Liver (tissue), 9 donors: ENCODE data around the gene FNDC10. TPM values are rescaled to one million over a fixed set of nuclear protein-coding genes. Genes with fewer than 3 reads are reported as not detected.

Experiments
- DNase-seq: peaks from one replicate; pipeline ENCODE4 v3.0.0-alpha.2; 2017; ENCODE audit warnings: low spot score
- H3K27ac ChIP-seq, 2 donors: one replicate each; pipeline ENCODE4 v1.7.0; 2013; ENCODE audit warnings: inconsistent platforms in 2 of 2, low read length in 2 of 2, control low read depth in 1 of 2, low read depth in 1 of 2, mild to moderate bottlenecking in 1 of 2
- H3K27me3 ChIP-seq, 4 donors: one replicate each; pipeline versions ENCODE4 v1.6.1 to v1.7.0; 2013; ENCODE audit warnings: low read length in 3 of 4, inconsistent platforms in 1 of 4, mild to moderate bottlenecking in 1 of 4, moderate library complexity in 1 of 4; ENCODE audit not compliant: control insufficient read depth in 4 of 4, insufficient read depth in 4 of 4
- H3K36me3 ChIP-seq, 4 donors: one replicate each; pipeline versions ENCODE4 v1.6.1 to v1.7.0; 2013; ENCODE audit warnings: low read length in 3 of 4, mild to moderate bottlenecking in 3 of 4, low read depth in 1 of 4, moderate library complexity in 1 of 4; ENCODE audit not compliant: control insufficient read depth in 4 of 4, insufficient read depth in 3 of 4
- H3K4me1 ChIP-seq, 4 donors: one replicate each; pipeline versions ENCODE4 v1.6.1 to v1.7.0; 2013; ENCODE audit warnings: low read length in 3 of 4, mild to moderate bottlenecking in 3 of 4, moderate library complexity in 1 of 4; ENCODE audit not compliant: control insufficient read depth in 4 of 4, insufficient read depth in 4 of 4
- H3K4me3 ChIP-seq, 3 donors: one replicate each; pipeline versions ENCODE4 v1.6.1 to v1.7.0; 2013; ENCODE audit warnings: low read length in 3 of 3, control low read depth in 1 of 3, low read depth in 1 of 3, mild to moderate bottlenecking in 1 of 3
- H3K9ac ChIP-seq, 2 donors: one replicate each; pipeline ENCODE4 v1.7.0; 2013; ENCODE audit warnings: low read length in 2 of 2, mild to moderate bottlenecking in 2 of 2, moderate library complexity in 2 of 2, control low read depth in 1 of 2, low read depth in 1 of 2
- H3K9me3 ChIP-seq, 4 donors: one replicate each; pipeline versions ENCODE4 v1.6.1 to v1.7.0; 2013; ENCODE audit warnings: low read length in 3 of 4; ENCODE audit not compliant: control insufficient read depth in 4 of 4
- ATF3 ChIP-seq: IDR thresholded peaks from 2 replicates; pipeline ENCODE4 v1.6.1; 2016; ENCODE audit warnings: antibody characterized with exemption
- CTCF ChIP-seq: fragments of 150-350 bp; IDR thresholded peaks from 2 replicates; pipeline ENCODE4 v1.5.1; 2017; ENCODE audit warnings: improper control_type of control experiment, low read depth, low read length; ENCODE audit not compliant: missing input control
- EGR1 ChIP-seq, 2 donors: IDR thresholded peaks; 2 replicates each; pipeline ENCODE4 v1.6.1; 2016 to 2018; ENCODE audit warnings: antibody characterized with exemption in 2 of 2, low read depth in 2 of 2
- FOXA1 ChIP-seq: IDR thresholded peaks from 2 replicates; pipeline ENCODE4 v1.6.1; 2016; ENCODE audit warnings: antibody characterized with exemption
- FOXA2 ChIP-seq: IDR thresholded peaks from 2 replicates; pipeline ENCODE4 v1.6.1; 2016; ENCODE audit warnings: antibody characterized with exemption
- GABPA ChIP-seq, 2 donors: IDR thresholded peaks in 1 of 2; conservative IDR thresholded peaks in 1 of 2; 2 replicates each; pipeline ENCODE4 v1.6.1; 2016; ENCODE audit warnings: antibody characterized with exemption in 2 of 2, mild to moderate bottlenecking in 1 of 2, moderate library complexity in 1 of 2
- HNF4A ChIP-seq, 2 donors: conservative IDR thresholded peaks; 2 replicates each; pipeline ENCODE4 v1.6.1; 2016; ENCODE audit warnings: antibody characterized with exemption in 2 of 2, mild to moderate bottlenecking in 2 of 2
- HNF4G ChIP-seq: IDR thresholded peaks from 2 replicates; pipeline ENCODE4 v1.6.1; 2016; ENCODE audit warnings: antibody characterized with exemption
- JUND ChIP-seq, 2 donors: IDR thresholded peaks; 2 replicates each; pipeline ENCODE4 v1.6.1; 2016; ENCODE audit warnings: antibody characterized with exemption in 2 of 2
- MAX ChIP-seq: IDR thresholded peaks from 2 replicates; pipeline ENCODE4 v1.6.1; 2016; ENCODE audit warnings: antibody characterized with exemption
- NR2F2 ChIP-seq: IDR thresholded peaks from 2 replicates; pipeline ENCODE4 v1.6.1; 2016; ENCODE audit warnings: antibody characterized with exemption
- RAD21 ChIP-seq, 2 donors: IDR thresholded peaks; 2 replicates each; pipeline ENCODE4 v1.6.1; 2016; ENCODE audit warnings: antibody characterized with exemption in 2 of 2, mild to moderate bottlenecking in 2 of 2
- REST ChIP-seq: IDR thresholded peaks from 2 replicates; pipeline ENCODE4 v1.6.1; 2016; ENCODE audit warnings: antibody characterized with exemption, mild to moderate bottlenecking
- RXRA ChIP-seq, 2 donors: IDR thresholded peaks; 2 replicates each; pipeline ENCODE4 v1.6.1; 2017 to 2018; ENCODE audit warnings: antibody characterized with exemption in 2 of 2, mild to moderate bottlenecking in 1 of 2
- SP1 ChIP-seq: IDR thresholded peaks from 2 replicates; pipeline ENCODE4 v1.6.1; 2018; ENCODE audit warnings: antibody characterized with exemption, mild to moderate bottlenecking
- TAF1 ChIP-seq: conservative IDR thresholded peaks from 2 replicates; pipeline ENCODE4 v1.6.1; 2016; ENCODE audit warnings: antibody characterized with exemption, mild to moderate bottlenecking
- YY1 ChIP-seq: IDR thresholded peaks from 2 replicates; pipeline ENCODE4 v1.6.1; 2016; ENCODE audit warnings: antibody characterized with exemption, mild to moderate bottlenecking
- ZBTB33 ChIP-seq: IDR thresholded peaks from 2 replicates; pipeline ENCODE4 v1.6.1; 2016; ENCODE audit warnings: antibody characterized with exemption
- WGBS: extraction: QIAGEN DNeasy Blood & Tissue Kit; methylation state at CpG from one replicate; pipeline ENCODE4 v1.1.7; 2013; 5-methylcytosine and 5-hydroxymethylcytosine counted together
- polyA plus RNA-seq, 2 donors: library from polyadenylated mRNA; stranded (reverse) in 1 of 2; unstranded in 1 of 2; fragments of 200-250 nt in 1 of 2; fragments of >200 nt in 1 of 2; fragmentation: Nextera tagmentation in 1 of 2; extraction: Ambion mirVana in 1 of 2; gene quantifications; one replicate each; pipeline versions ENCODE4 v1.2.1 to v1.2.3, GENCODE V29; 2013 to 2015
- total RNA-seq, 2 donors: library from RNA; depleted of rRNA; stranded (reverse); fragments of >200 nt; gene quantifications; one replicate each; pipeline ENCODE4 v1.2.3, GENCODE V29; 2014
- donor health status: healthy.
- donor health status: healthy.
- donor health status: healthy.
- donor health status: healthy.
- donor health status: healthy.

FNDC10 gene
- total and polyA plus RNA-seq, 4 donors: 0.08 to 0.58 (median 0.25) TPM

GRCh38 chr1:1577367-1578011, 22.4 kb downstream of the FNDC10 start:
- peaks cover 4 to 28% (median 19%) of the 10 kb centered on the region in 4 donors for H3K4me1 ChIP-seq
- no peak overlapping the region for H3K9ac ChIP-seq
- TF ChIP-seq CTCF (no peak), FOXA2 (no peak), FOXA1 (no peak)
- no peaks in the 10 kb centered on the region for H3K9me3 ChIP-seq
- H3K27ac ChIP-seq: no peak overlapping the region
- H3K4me3 ChIP-seq: no peak overlapping the region
- no peaks in the 10 kb centered on the region for H3K36me3 ChIP-seq
- no peaks in the 10 kb centered on the region for H3K27me3 ChIP-seq
- no peak for DNase-seq
- WGBS: 42% methylated on average over 10 of the region's 10 CpGs

GRCh38 chr1:1574721-1575537, 25.0 kb downstream of the FNDC10 start, which contains the start of gene SSU72:
SSU72 (minus strand) TSS chr1:1574863; CDS start chr1:1574557, 306 bp downstream.
- Histone ChIP-seq H3K9ac (peak within 1 kb of the TSS; percentile 93 to 97), H3K9me3 (no peaks in the 10 kb centered on the region), H3K4me3 (peak within 1 kb of the TSS; percentile 96 to 99 (median 97)), H3K4me1 (peaks cover 4 to 35% (median 22%) of the 10 kb centered on the region in 4 donors), H3K27ac (peak within 1 kb of the TSS; percentile 95 to 99), H3K36me3 (peaks cover 1 to 5% (median 3%) of the 10 kb centered on the region in 4 donors), H3K27me3 (no peaks in the 10 kb centered on the region)
- peak; percentile 94 for DNase-seq
- TF ChIP-seq RXRA (IDR thresholded peaks at IDR 0.05) (no peak), HNF4G (no peak), YY1 (peak; percentile 75), EGR1 (IDR thresholded peaks at IDR 0.05; ENCODE audit: low read depth in 2 of 2) (peak in 1 of 2 donors; percentile 27), MAX (no peak), CTCF (no peak), FOXA2 (no peak), ZBTB33 (peak; percentile 37), HNF4A (conservative IDR thresholded peaks at IDR 0.05) (no peak), NR2F2 (no peak), TAF1 (peak; percentile 16), FOXA1 (no peak), JUND (IDR thresholded peaks at IDR 0.05) (no peak), RAD21 (IDR thresholded peaks at IDR 0.05) (peak in 1 of 2 donors; percentile 24), REST (no peak), ATF3 (no peak), GABPA (IDR thresholded peaks at IDR 0.05 in 1 of 2, conservative IDR thresholded peaks at IDR 0.05 in 1 of 2) (peak in 1 of 2 donors; percentile 81), SP1 (peak; percentile 41)
- under 1% methylated on average over 87 of the region's 87 CpGs for WGBS
